Tibial nerve (tissue), 4 donors: ENCODE data around the gene GSG1. TPM values are rescaled to one million over a fixed set of nuclear protein-coding genes. Genes with fewer than 3 reads are reported as not detected.

Experiments used
- DNase-seq, 2 donors: peaks; one replicate each; pipeline ENCODE4 v3.0.0-alpha.2; 2019; ENCODE audit warnings: low spot score in 2 of 2
- H3K27ac ChIP-seq, 4 donors: fragments of 200-600 bp; sonication (generic) in 3 of 4; one replicate each; pipeline ENCODE4 v1.5.1; 2017 to 2019; ENCODE audit warnings: mild to moderate bottlenecking in 1 of 4
- H3K27me3 ChIP-seq, 2 donors: fragments of 200-600 bp; sonication (generic) in 1 of 2; one replicate each; pipeline versions ENCODE4 v1.5.1 to v1.6.0; 2017 to 2019
- H3K36me3 ChIP-seq, 3 donors: fragments of 200-600 bp; sonication (generic); one replicate each; pipeline ENCODE4 v1.5.1; 2018 to 2019
- H3K4me1 ChIP-seq, 4 donors: fragments of 200-600 bp; sonication (generic) in 3 of 4; one replicate each; pipeline ENCODE4 v1.5.1; 2017 to 2019
- H3K4me3 ChIP-seq, 4 donors: fragments of 200-600 bp; sonication (generic) in 3 of 4; one replicate each; pipeline ENCODE4 v1.5.1; 2017 to 2019; ENCODE audit warnings: mild to moderate bottlenecking in 1 of 4, moderate library complexity in 1 of 4
- H3K9me3 ChIP-seq, 4 donors: fragments of 200-600 bp; sonication (generic) in 3 of 4; one replicate each; pipeline ENCODE4 v1.5.1; 2017 to 2019
- CTCF ChIP-seq, 5 experiments: fragments of 200-600 bp in 3 of 5; fragments of 450-650 bp in 2 of 5; sonication (generic) in 3 of 5; IDR thresholded peaks; one replicate each; pipeline ENCODE4 v1.5.1; 2016 to 2019; ENCODE audit warnings: antibody characterized with exemption in 5 of 5, mild to moderate bottlenecking in 3 of 5, moderate library complexity in 2 of 5
- EP300 ChIP-seq, 2 donors: sonication (generic); formaldehyde crosslinking; IDR thresholded peaks; one replicate each; pipeline ENCODE4 v1.6.1; 2017; ENCODE audit warnings: antibody characterized with exemption in 2 of 2, mild to moderate bottlenecking in 1 of 2
- POLR2A ChIP-seq, 2 donors: fragments of 450-650 bp; IDR thresholded peaks; one replicate each; pipeline ENCODE4 v1.6.1; 2017; ENCODE audit warnings: antibody characterized with exemption in 2 of 2, mild to moderate bottlenecking in 2 of 2, moderate library complexity in 2 of 2
- WGBS, 2 donors: methylation state at CpG; one replicate each; pipeline ENCODE4 v1.1.5; 2018; 5-methylcytosine and 5-hydroxymethylcytosine counted together
- total RNA-seq, 4 donors: library from RNA; depleted of rRNA; stranded (reverse); fragments of >200 nt; gene quantifications; one replicate each; pipeline ENCODE4 v1.1.0, GENCODE V29; 2016

Gene GSG1
- total RNA-seq, 4 donors from 2014 or later: not detected

GRCh38 chr12:13097491-13098011 is 5.9 kb downstream of the GSG1 start:
- H3K9me3 ChIP-seq: no peaks in the 10 kb centered on the region
- peak overlapping the region; percentile 43 to 99 (median 82) for H3K27ac ChIP-seq
- H3K27me3 ChIP-seq: no peaks in the 10 kb centered on the region
- 23 to 27% methylated on average over 9 of the region's 9 CpGs for WGBS, 2 donors
- peaks cover 0 to 65% (median 36%) of the 10 kb centered on the region in 4 donors for H3K4me1 ChIP-seq
- no peaks in the 10 kb centered on the region for H3K36me3 ChIP-seq
- DNase-seq: no peak
- no peak for TF ChIP-seq CTCF (IDR thresholded peaks at IDR 0.05)
- TF ChIP-seq EP300 (IDR thresholded peaks at IDR 0.05): no peak
- TF ChIP-seq POLR2A (IDR thresholded peaks at IDR 0.05): no peak
- H3K4me3 ChIP-seq: peak overlapping the region in 3 of 4 donors; percentile 0 to 44 (median 9)

GRCh38 chr12:13095266-13095995 is 8.0 kb downstream of the GSG1 start:
- Histone ChIP-seq H3K36me3 (no peaks in the 10 kb centered on the region), H3K4me1 (peaks cover 0 to 48% (median 20%) of the 10 kb centered on the region in 4 donors), H3K27ac (no peak overlapping the region), H3K9me3 (no peaks in the 10 kb centered on the region), H3K27me3 (no peaks in the 10 kb centered on the region), H3K4me3 (no peak overlapping the region)
- TF ChIP-seq CTCF (IDR thresholded peaks at IDR 0.05) (no peak), EP300 (IDR thresholded peaks at IDR 0.05) (no peak), POLR2A (IDR thresholded peaks at IDR 0.05) (no peak)
- DNase-seq: no peak
- WGBS, 2 donors: 81 to 92% methylated on average over 8 of the region's 8 CpGs

GRCh38 chr12:13094367-13094766 is 9.1 kb downstream of the GSG1 start:
- TF ChIP-seq POLR2A (IDR thresholded peaks at IDR 0.05) (no peak), CTCF (IDR thresholded peaks at IDR 0.05) (no peak), EP300 (IDR thresholded peaks at IDR 0.05) (peak in 1 of 2 donors; percentile 33)
- Histone ChIP-seq H3K27ac (no peak overlapping the region), H3K36me3 (no peaks in the 10 kb centered on the region), H3K9me3 (no peaks in the 10 kb centered on the region), H3K27me3 (no peaks in the 10 kb centered on the region), H3K4me1 (peaks cover 0 to 38% (median 12%) of the 10 kb centered on the region in 4 donors), H3K4me3 (no peak overlapping the region)
- DNase-seq: no peak
- 64 to 66% methylated on average over 3 of the region's 3 CpGs for WGBS, 2 donors

GRCh38 chr12:13093848-13094220 is 9.6 kb downstream of the GSG1 start:
- Histone ChIP-seq H3K27me3 (no peaks in the 10 kb centered on the region), H3K4me1 (peaks cover 0 to 32% (median 7%) of the 10 kb centered on the region in 4 donors), H3K27ac (no peak overlapping the region), H3K4me3 (no peak overlapping the region), H3K9me3 (no peaks in the 10 kb centered on the region), H3K36me3 (no peaks in the 10 kb centered on the region)
- no peak for DNase-seq
- 48 to 51% methylated on average over 2 of the region's 2 CpGs for WGBS, 2 donors
- TF ChIP-seq EP300 (IDR thresholded peaks at IDR 0.05) (no peak), CTCF (IDR thresholded peaks at IDR 0.05) (no peak), POLR2A (IDR thresholded peaks at IDR 0.05) (no peak)

GRCh38 chr12:13093191-13093847 is 10.1 kb downstream of the GSG1 start:
- peaks cover 0 to 28% (median 3%) of the 10 kb centered on the region in 4 donors for H3K4me1 ChIP-seq
- no peaks in the 10 kb centered on the region for H3K9me3 ChIP-seq
- TF ChIP-seq CTCF (IDR thresholded peaks at IDR 0.05) (no peak), EP300 (IDR thresholded peaks at IDR 0.05) (no peak), POLR2A (IDR thresholded peaks at IDR 0.05) (no peak)
- H3K27ac ChIP-seq: no peak overlapping the region
- no peak for DNase-seq
- WGBS, 2 donors: 76 to 87% methylated on average over 6 to 7 of the region's 7 CpGs
- no peaks in the 10 kb centered on the region for H3K27me3 ChIP-seq
- no peaks in the 10 kb centered on the region for H3K36me3 ChIP-seq
- no peak overlapping the region for H3K4me3 ChIP-seq
